ENCODE data around the gene CSNK2B. TPM values are rescaled to one million over a fixed set of nuclear protein-coding genes. Genes with fewer than 3 reads are reported as not detected.
"Not testable (repeated sequence)": the region's sequence is repeated elsewhere in the genome, so short reads cannot be mapped to it uniquely, and the experiment has no call there.

The CSNK2B gene
- total RNA-seq, 1 experiment from 2014 or later: 267 TPM

- BruUV-seq (replicated peaks): no TSS peak
- Histone ChIP-seq H3K4me1 (ENCODE audit: insufficient read depth, low read length) (no peaks in the 10 kb centered on the region), H3K9ac (ENCODE audit: low read length) (no peak overlapping the region), H3K79me2 (ENCODE audit: low read length) (peaks cover 3% of the 10 kb centered on the region), H4K20me1 (ENCODE audit: low read length) (no peaks in the 10 kb centered on the region), H3K4me2 (ENCODE audit: low read length) (no peak overlapping the region), H3K9me2 (replicated peaks; ENCODE audit: low read length) (no peaks in the 10 kb centered on the region), H2AFZ (ENCODE audit: low read length) (no peak overlapping the region), H3K9me3 (ENCODE audit: low read length) (no peaks in the 10 kb centered on the region), H3K4me3 (ENCODE audit: low read length) (no peak overlapping the region), H3K27me3 (ENCODE audit: low read length) (no peaks in the 10 kb centered on the region), H3K27ac (ENCODE audit: low read length) (no peak overlapping the region), H3K36me3 (ENCODE audit: low read depth, low read length) (no peaks in the 10 kb centered on the region), H3F3A (ENCODE audit: low read length, unreplicated experiment) (no peaks in the 10 kb centered on the region)
- ChIA-PET CTCF (no interaction called here), POLR2A (ENCODE audit: unreplicated experiment) (no interaction called here)
- intact Hi-C loops (cut with micrococcal nuclease): no loop called here
- no peak for ATAC-seq
- TF ChIP-seq EZH2phosphoT487 (IDR thresholded peaks at IDR 0.05; ENCODE audit: borderline replicate concordance, low read length) (no peak), EZH2 (IDR thresholded peaks at IDR 0.05; ENCODE audit: low read length, unreplicated experiment) (no peak), CTCF (conservative IDR thresholded peaks at IDR 0.05; ENCODE audit: low read depth, low read length) (no peak)
- DNase-seq: no peak
Measured at GRCh38 chr6:31707701-31708100, 41.8 kb downstream of the CSNK2B start.

GRCh38 chr6:31708224-31708623, 42.3 kb downstream of the CSNK2B start:
- intact Hi-C loops (cut with micrococcal nuclease): no loop called here
- Histone ChIP-seq H3K36me3 (ENCODE audit: low read depth, low read length) (no peaks in the 10 kb centered on the region), H3K4me2 (ENCODE audit: low read length) (no peak overlapping the region), H3K4me3 (ENCODE audit: low read length) (no peak overlapping the region), H3K4me1 (ENCODE audit: insufficient read depth, low read length) (no peaks in the 10 kb centered on the region), H3F3A (ENCODE audit: low read length, unreplicated experiment) (no peaks in the 10 kb centered on the region), H3K9me3 (ENCODE audit: low read length) (no peaks in the 10 kb centered on the region), H4K20me1 (ENCODE audit: low read length) (no peaks in the 10 kb centered on the region), H3K27me3 (ENCODE audit: low read length) (no peaks in the 10 kb centered on the region), H3K79me2 (ENCODE audit: low read length) (no peaks in the 10 kb centered on the region), H3K27ac (ENCODE audit: low read length) (no peak overlapping the region), H3K9ac (ENCODE audit: low read length) (no peak overlapping the region), H3K9me2 (replicated peaks; ENCODE audit: low read length) (no peaks in the 10 kb centered on the region), H2AFZ (ENCODE audit: low read length) (no peak overlapping the region)
- DNase-seq (no peak), ATAC-seq (no peak)
- ChIA-PET POLR2A (ENCODE audit: unreplicated experiment) (no interaction called here), CTCF (no interaction called here)
- no TSS peak for BruUV-seq (replicated peaks)
- TF ChIP-seq CTCF (conservative IDR thresholded peaks at IDR 0.05; ENCODE audit: low read depth, low read length): no peak
- TF ChIP-seq EZH2 (IDR thresholded peaks at IDR 0.05; ENCODE audit: low read length, unreplicated experiment): no peak
- TF ChIP-seq EZH2phosphoT487 (IDR thresholded peaks at IDR 0.05; ENCODE audit: borderline replicate concordance, low read length): no peak

GRCh38 chr6:31709157-31709556, 43.3 kb downstream of the CSNK2B start:
- H3K27me3 ChIP-seq (ENCODE audit: low read length); H4K20me1 ChIP-seq (ENCODE audit: low read length); H3K79me2 ChIP-seq (ENCODE audit: low read length); intact Hi-C loops (cut with micrococcal nuclease); H3K9ac ChIP-seq (ENCODE audit: low read length); BruUV-seq (replicated peaks); ATAC-seq; H3K4me2 ChIP-seq (ENCODE audit: low read length); H3F3A ChIP-seq (ENCODE audit: low read length, unreplicated experiment); H2AFZ ChIP-seq (ENCODE audit: low read length); H3K4me1 ChIP-seq (ENCODE audit: insufficient read depth, low read length); POLR2A ChIA-PET (ENCODE audit: unreplicated experiment); H3K9me2 ChIP-seq (replicated peaks; ENCODE audit: low read length); DNase-seq; H3K9me3 ChIP-seq (ENCODE audit: low read length); H3K27ac ChIP-seq (ENCODE audit: low read length); H3K36me3 ChIP-seq (ENCODE audit: low read depth, low read length); H3K4me3 ChIP-seq (ENCODE audit: low read length): not testable (repeated sequence)
- CTCF ChIA-PET: interaction anchor here (0.7 kb wide), 1 partner anchor 98 kb away, joined by 4 read pairs; the partner anchor contains the start of gene LSM2
